ENCODE data around the gene CENPC.

Gene CENPC, protein sequence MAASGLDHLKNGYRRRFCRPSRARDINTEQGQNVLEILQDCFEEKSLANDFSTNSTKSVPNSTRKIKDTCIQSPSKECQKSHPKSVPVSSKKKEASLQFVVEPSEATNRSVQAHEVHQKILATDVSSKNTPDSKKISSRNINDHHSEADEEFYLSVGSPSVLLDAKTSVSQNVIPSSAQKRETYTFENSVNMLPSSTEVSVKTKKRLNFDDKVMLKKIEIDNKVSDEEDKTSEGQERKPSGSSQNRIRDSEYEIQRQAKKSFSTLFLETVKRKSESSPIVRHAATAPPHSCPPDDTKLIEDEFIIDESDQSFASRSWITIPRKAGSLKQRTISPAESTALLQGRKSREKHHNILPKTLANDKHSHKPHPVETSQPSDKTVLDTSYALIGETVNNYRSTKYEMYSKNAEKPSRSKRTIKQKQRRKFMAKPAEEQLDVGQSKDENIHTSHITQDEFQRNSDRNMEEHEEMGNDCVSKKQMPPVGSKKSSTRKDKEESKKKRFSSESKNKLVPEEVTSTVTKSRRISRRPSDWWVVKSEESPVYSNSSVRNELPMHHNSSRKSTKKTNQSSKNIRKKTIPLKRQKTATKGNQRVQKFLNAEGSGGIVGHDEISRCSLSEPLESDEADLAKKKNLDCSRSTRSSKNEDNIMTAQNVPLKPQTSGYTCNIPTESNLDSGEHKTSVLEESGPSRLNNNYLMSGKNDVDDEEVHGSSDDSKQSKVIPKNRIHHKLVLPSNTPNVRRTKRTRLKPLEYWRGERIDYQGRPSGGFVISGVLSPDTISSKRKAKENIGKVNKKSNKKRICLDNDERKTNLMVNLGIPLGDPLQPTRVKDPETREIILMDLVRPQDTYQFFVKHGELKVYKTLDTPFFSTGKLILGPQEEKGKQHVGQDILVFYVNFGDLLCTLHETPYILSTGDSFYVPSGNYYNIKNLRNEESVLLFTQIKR

DNA sequence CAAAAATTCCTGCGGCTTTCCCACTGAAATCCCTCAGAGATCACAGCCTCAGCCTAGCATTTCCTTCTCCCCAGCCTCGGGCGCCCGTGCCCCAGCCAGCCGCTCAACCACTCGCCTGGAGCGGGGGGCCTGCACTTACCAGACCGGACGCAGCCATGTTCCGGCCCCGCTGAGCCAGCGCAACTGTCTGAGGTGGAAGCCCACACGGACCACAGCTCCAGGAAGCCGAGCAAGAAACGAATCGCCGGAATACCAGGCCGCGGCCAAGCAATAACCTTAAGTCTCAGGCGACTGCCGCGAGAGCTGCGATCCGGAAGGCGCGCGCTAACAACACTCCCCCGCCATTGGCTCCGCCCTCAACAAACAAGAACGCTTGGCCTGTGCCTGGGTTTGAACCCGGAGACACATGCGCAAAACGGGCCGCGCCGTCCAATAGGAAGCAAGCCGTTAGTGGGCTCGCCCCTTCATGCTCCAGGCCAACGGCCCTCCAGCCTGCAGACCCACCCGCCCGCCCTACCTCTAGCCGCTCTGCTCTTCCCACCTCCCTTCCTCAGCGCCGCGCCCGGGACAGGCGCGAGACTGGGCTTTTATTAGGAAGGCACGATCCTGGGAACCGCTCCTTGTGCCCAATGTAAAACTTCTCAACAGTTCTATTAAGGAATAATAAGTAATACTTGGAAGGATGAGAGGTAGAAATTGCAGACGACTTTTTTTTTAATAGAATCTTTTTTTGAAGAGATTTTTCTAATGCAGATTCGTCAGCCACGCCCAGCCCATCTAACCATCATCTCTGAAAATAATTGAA lies at the start of gene CENPC:
TSS of gene CENPC (minus strand) at position 305 of the 805 bp plus-strand sequence. CDS start at position 157, 148 bp downstream.
- peak; percentile 97 for DNase-seq (ENCODE audit: low read depth)

DNA sequence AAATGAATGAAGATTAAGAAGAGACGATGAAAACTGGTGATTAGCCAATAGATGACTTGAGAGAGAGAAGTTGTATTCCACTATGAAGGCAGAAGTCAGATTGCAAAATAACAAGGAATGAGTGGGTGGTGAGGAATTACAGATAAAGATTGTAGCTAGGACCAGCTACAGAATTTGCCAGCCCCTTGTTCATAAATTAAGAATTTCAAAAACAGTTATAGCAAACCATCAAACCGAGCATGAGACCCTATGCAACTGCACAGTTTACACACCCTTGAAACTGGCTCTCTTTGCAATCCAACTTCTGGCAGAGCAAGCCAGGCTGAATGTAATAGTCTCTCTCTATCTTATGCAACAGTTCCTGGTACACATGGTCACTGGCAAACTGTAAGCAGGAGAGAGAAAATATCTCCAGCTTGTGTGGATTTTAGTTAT lies 48.5 kb upstream of the CENPC start:
- DNase-seq (ENCODE audit: low read depth): peak; percentile 97

DNA sequence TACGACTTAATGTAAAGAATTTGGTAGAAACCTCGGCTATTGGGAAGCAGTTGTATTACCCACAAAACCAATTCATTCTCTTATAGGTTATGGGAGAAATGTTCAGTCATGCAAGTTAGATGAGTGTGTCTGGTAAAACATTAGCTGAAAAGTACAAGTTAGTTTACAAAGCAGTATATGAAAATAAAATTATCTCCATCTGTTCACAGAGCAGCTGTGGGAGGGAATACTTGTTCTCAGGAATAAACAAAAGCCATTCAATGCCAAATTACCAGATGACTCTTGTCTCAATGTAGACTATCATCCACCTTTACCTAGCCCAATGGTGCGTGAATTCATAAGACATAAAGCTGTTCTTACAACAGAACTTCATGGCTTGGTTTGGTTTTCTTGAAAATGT lies 41.9 kb upstream of the CENPC start:
- no peak for DNase-seq (ENCODE audit: low read depth)

DNA sequence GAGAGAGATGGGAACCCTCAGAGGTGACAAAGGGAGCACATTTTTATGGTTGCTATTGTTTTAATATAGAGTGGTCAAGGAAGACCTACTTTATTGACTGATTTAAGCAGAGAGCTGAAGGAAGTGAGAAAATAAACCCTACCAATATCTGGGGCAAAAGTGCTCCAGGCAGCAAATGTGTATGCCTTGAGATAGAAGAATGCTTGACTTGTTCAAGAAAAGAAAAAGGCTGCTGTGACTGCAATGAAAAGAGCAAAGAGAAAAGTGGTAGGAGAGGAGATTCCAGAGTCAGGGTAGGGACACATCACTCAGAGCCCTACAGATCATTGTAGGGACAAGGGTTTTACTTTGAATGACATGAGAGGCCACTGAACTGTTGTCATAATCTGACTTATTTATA lies 39.2 kb upstream of the CENPC start:
- no peak for DNase-seq (ENCODE audit: low read depth)

DNA sequence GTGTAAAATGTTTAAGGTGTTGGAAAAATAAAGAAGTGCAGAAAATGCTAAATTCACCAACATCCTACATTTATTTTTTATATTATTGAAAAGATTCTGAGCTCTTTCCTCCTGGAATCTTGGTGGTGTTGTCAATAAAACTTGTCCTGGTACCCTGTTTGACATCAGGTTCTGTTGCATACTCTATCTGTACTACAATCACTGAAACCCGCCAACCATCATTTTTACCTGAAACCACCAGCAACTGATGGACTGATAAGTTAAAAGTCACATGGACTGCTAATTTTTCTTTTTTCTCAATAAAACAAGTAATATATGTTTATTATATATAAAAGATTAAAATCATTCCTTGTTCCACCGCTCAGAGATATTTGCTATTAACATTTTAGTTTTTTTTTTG lies 36.6 kb upstream of the CENPC start:
- no peak for DNase-seq (ENCODE audit: low read depth)

DNA sequence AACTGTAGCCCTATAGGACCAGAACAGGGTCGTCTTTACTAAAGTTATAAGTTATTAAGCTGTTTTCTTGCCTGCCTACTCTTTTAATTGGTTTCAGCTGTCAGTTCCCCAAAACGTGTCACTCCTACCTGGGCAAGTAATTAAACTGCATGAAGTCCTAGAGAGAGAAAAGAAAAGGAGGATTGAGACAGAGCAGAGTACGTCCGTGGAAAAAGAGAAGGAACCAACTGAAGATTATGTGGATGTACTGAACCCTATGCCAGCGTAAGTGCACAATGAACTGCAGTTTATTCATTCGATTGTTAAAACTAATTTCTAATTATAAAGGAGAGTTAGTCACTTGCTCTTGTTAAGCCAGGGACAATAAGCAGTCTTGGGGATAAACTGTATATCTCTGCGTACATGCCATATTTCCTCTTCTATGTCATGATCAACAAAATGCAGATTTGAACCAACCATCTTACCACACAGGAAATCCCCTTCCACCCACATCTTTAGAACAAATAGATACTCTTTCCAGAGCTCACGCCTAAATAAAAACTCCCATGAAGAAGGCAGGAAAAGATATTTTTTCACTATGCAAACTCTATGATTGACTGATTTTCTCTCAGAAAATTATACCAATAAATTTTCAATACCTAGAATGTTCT lies 36.0 kb upstream of the CENPC start:
- no peak for DNase-seq (ENCODE audit: low read depth)

DNA sequence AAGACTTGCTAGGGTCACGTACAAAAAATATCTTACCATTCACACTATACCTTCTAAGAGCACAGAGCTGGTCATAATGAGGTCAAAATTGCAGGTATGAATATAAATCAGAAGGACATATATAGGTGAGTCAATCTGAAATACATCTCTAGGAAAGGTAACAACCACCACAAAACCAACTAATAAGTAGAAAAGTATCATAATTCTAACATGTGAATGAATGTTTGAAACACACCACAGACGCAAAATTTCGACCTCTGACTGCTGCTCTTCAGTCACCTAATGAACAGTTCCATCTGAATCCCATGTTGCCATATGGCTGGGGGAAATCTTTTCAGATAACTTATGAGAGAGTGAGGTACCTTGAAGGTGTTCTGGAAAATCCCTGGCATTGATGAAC lies 35.3 kb upstream of the CENPC start:
- DNase-seq (ENCODE audit: low read depth): no peak

DNA sequence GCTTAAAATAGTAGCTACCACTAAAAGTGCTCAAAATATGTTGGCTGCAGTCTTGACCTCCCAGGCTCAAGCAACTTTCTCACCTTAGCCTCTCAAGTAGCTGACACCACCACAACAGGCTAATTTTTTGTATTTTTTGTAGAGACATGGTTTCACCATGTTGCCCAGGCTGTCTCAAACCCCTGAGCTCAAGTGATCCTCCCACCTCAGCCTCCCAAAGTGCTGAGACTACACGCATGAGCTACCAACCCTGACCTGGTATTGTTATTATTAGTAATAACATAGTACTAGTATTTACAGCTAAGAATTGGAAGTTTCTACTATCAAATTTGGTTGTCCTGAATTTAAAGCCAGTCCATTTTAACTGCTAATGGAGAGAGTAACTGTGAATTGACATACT lies 31.2 kb upstream of the CENPC start:
- DNase-seq (ENCODE audit: low read depth): no peak

DNA sequence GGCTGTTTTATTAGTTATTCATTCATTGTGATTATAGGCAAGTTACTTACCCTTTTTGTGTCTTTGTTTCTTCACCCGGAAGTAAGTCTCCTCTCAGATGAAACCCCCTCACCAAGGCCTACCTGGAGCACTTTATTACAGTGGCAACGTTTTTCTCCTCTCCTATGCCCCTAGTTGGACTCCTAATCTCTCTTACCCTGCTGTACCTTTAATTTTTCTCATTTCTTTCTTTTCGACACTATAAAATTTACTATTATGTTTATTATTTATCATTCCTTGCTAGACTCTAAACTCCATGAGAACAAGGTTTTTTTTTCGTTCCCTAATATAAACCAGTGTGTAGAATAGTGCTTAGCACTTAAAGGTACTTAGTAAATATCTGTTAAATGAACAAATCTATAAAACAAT lies 30.8 kb upstream of the CENPC start:
- DNase-seq (ENCODE audit: low read depth): no peak

DNA sequence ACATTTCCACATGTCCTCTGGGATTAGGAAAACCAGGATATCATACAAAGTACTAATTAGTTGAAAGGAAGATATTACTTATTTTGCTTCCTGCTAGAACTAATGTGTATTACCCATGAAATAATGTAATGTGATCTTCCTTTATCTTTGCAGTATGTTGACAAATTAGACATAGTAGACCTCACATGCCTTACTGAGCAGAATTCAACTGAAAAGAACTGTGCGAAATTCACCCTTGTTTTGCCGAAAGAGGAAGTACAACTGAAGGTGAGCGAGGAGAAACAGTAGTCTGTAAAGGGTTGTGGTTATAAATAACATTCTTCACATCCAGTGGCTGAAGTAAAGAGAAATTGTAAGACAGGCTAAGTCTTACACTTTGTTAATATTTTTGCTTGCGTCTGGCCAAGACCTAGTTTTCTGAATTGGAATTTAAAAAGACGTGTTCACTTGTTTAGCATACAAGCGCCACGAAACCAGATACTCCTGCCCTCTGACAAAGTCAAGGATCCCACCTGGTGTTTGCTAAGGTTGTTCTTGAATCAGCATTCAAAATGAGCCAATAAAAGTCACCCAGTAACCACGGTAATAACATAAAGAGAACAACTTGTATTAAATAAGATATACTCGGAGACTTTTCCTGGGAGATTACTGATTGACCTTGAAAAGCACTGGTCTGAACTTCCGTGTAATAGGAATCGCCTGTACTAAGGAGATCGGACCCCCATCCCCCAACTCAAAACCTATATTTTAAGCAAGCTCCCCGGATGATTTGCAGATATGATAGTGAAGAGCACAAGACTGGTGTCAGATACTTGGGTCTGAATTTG lies 30.1 kb upstream of the CENPC start:
- DNase-seq (ENCODE audit: low read depth): peak; percentile 24

DNA sequence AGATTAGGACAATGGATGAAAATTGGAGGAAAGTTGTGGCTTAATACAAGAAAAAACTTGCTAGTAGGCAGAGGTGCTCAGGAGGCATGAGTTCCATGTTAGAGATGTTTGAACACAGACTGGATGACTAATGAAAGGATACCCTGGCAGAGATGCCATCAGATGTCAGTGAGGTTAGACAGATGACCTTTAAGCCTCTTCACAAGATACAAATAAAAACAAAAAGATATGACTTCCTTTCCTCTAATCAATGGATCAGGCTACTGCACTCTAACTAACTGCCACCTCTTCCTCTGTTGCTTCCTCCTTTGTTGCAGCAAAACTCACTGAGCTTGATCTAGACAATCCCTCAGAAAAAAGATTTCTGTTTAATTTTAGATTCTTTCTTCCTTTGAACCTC lies 27.9 kb upstream of the CENPC start:
- no peak for DNase-seq (ENCODE audit: low read depth)

DNA sequence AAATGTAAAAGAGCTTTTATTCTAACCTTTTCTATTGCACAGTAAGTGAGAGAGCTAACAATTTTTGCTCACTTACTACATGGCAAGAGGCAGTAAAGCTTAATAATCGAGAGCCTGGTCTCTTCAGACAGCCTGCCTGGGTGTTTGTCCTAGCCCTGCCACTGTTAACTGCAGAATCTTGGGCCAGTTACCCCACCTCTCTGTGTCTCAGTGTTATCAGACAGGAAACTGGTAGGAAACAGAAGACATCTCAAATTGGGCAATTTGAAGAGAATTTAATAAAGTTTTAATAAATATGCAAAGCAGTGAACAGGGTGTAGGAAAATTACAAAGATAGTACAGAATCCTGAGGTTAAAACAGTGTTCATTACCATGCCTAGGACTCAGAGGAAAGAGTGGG lies 26.7 kb upstream of the CENPC start:
- DNase-seq (ENCODE audit: low read depth): no peak

DNA sequence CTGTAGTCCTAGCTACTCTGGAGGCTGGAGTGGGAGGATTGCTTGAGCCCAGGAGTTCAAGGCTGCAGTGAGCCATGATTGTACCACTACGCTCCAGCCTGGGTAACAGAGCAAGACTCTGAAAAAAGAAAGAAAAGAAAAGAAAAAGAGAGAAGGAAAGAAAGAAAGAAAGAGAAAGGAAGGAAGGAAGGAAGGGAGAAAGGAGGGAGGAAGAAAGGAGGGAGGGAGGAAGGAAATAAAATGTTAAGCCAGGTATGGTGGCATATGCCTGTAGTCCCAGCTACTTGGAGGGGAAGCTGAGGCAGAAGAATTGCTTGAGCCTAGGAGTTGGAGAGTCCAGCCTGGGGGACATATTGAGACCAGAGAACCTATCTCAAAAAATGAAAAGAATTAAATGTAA lies 25.2 kb upstream of the CENPC start:
- no peak for DNase-seq (ENCODE audit: low read depth)

DNA sequence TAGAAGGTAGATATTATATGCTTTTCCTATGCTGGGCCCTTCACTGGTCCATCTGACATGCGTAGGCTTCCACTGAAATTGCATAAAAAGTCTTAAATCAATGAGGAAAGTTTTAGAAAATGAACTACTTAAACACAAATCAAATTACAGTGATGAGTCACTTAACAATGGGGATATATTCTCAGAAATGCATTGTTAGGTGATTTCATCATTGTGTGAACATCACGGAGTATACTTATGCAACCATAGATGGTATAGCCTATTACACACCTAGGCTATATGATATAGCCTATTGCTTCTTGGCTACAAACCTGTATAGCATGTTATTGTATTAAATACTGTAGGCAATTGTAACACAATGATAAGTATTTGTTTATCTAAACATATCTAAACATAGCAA lies 23.5 kb upstream of the CENPC start:
- DNase-seq (ENCODE audit: low read depth): peak; percentile 35

DNA sequence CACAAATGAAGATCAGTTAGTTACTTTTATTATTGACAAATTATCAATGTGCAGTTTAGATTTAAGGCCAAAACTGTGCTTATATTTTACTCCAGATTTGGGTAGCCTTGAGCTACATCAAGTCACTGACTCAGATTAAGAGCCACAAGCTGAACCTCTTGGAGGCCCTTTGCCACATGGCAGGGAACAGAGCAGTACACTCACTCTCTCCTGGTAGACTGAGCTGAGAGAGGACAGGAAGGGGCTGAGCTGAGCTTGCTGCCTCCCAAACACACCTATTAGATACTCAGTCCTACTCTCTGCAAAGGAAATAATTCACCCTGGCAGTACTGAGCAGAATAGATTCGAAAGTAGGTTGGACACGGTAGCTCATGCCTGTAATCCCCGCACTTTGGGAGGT lies 21.0 kb upstream of the CENPC start:
- DNase-seq (ENCODE audit: low read depth): no peak

DNA sequence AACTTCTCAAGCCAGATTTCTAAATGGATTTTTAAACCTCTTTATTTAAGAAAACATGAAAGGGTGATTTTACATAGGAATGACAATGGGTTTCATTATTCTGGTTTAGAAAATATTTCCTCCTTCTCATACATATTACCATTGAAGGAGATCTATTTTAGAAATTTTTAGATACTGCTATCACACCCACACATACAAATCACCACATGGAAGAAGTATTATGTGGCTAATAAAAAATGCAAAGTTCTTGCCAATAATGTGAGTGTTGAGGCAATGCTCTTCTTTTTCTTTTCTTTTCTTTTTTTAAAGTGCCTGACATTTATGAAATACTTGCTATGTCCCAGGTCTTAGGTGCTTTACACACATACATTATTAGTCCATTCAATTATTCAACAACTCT lies 20.0 kb upstream of the CENPC start:
- peak; percentile 72 for DNase-seq (ENCODE audit: low read depth)

DNA sequence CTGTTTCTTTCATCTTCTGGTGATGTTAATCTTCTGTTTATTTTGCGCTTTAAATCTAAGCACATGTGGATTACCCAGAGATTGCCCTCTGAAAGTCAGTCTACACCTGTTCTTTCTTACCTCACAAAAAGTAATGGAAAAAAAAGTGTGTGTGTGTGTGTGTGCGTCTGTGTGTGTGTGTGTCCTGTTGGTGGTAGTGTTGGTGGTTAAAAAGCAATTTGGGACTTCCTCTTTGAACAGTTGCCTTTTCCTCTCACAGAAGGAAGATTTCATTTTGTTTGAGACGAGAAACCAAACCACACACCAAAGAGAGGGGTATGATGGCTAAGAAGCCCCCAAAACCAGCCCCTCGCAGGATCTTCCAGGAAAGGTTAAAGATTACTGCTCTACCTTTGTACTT lies 13.2 kb upstream of the CENPC start, which contains the start of gene STAP1:
TSS of gene STAP1 (plus strand) at position 235 of the 400 bp plus-strand sequence. CDS start at position 318, 83 bp downstream.
- DNase-seq (ENCODE audit: low read depth): no peak

DNA sequence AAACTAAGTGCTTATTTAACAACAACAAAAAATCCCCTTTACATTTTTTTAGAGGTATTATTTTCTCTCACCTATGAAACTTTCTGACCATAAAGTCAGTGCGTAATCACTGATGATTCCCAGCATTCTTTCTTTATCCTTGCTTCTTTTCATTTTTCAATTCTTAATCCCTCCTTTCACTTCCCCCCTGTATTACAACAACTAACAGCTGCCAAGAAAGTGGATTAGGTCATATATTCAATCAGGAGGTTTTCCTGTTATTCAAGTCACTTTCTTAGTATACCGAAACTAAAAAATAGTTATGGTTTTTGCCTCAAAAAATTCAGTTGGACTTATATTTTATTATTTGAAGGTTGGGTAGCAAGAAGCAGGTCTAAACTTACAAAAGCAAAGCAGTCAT lies 11.1 kb upstream of the CENPC start:
- peak; percentile 75 for DNase-seq (ENCODE audit: low read depth)

DNA sequence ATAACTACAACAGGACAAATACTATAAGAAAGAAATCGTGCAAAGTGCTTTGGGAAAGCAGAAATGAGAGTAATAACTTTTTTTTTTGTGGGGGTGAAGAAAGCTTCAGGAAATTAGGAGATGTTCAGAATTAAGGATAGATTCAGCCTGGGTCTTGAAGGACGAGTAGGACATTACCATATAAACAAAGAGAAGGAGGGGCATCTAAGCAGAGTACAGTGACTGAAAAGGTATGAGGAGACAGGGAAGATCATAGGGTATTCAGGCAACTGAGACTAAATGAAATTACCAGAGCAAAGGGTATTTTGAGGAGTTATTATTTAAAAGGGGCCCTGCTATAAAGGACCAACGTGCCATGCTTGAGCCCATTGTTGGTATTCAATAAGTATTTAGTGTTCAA lies 10.1 kb upstream of the CENPC start:
- no peak for DNase-seq (ENCODE audit: low read depth)

DNA sequence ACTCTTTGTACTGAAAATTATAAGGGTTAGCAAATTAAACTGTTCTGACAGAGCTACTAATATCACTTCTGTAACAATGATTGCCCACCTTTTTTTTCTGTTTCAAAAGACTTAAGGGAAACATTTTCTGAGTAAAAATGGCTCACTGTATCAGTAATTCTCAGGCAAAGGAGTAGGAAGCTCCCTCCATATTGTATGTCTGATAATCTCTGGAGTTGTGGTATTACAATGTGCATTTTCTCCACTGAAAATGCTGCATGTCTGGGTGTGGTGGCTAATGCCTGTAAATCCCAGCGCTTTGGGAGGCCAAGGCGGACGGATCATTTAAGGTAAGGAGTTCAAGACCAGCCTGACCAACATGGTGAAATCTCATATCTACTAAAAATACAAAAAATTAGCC lies 8.8 kb upstream of the CENPC start:
- no peak for DNase-seq (ENCODE audit: low read depth)
